ENCODE results near the gene CELA2B.

DNA sequence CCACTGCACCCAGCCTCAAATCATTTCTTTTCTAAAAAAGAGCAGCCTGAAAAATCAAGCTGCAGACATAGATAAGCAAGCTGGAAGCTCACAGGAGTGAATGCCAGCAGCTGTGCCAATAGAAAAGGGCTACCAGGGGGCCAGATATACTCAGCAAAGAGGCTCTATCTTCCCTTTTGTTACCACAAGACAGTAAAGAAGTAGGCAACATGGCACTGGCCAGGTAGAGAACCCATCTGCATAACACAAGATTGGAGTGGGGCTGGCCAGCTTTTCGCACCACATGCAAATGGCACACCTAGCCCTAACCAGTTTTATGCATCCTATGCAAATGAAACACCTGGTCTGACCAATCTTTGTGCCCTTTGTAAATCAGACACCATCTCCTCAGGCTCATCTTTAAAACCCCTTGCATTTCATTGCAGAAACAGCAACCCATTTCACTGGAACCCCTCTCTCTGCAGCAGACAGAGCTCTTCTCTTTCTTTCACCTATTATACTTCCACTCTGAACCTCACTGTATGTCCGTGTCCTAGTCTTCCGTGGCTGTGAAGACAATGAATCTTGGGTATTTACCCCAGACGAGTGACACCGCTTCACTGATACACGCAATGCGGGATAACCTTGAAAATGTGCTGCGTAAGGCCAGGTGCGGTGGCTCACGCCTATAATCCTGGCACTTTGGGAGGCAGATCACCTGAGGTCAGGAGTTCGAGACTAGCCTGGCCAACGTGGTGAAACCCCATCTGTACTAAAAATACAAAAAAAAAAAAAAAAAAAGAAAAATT is 33.0 kb downstream of the CELA2B start:
- no peak for TF ChIP-seq EP300 (IDR thresholded peaks at IDR 0.05)
- TF ChIP-seq, protein P1, sequence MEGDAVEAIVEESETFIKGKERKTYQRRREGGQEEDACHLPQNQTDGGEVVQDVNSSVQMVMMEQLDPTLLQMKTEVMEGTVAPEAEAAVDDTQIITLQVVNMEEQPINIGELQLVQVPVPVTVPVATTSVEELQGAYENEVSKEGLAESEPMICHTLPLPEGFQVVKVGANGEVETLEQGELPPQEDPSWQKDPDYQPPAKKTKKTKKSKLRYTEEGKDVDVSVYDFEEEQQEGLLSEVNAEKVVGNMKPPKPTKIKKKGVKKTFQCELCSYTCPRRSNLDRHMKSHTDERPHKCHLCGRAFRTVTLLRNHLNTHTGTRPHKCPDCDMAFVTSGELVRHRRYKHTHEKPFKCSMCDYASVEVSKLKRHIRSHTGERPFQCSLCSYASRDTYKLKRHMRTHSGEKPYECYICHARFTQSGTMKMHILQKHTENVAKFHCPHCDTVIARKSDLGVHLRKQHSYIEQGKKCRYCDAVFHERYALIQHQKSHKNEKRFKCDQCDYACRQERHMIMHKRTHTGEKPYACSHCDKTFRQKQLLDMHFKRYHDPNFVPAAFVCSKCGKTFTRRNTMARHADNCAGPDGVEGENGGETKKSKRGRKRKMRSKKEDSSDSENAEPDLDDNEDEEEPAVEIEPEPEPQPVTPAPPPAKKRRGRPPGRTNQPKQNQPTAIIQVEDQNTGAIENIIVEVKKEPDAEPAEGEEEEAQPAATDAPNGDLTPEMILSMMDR (IDR thresholded peaks at IDR 0.05), result no peak
